GM15510 (cell line): ENCODE results near the gene PXK.

ENCODE experiments used
- POLR2A ChIP-seq: IDR thresholded peaks from 3 replicates; pipeline ENCODE4 v1.6.1; 2011; ENCODE audit warnings: borderline replicate concordance; ENCODE audit not compliant: insufficient read length; ENCODE audit errors: extremely low read depth

The PXK gene

DNA sequence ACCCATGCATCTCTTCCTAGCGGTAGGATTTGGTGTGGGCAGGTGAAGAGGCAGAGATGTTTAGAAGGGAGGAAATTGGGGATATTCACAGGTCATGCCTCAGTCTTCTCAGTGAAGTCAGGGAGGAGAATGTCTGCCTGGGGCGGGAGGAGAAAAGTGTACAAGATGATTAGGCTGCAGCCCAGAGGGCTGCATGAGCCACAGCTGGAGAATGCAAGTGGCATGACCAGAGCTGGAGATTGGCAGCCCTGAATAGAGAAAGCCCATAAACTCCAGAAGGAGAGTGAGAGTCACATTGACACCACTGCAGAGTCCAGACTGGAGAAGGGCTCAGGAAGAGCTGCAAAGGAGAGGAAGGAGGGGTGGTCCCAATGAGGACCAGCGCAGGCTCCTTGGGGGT, 78.3 kb downstream of the PXK start:
- no peak for TF ChIP-seq POLR2A

DNA sequence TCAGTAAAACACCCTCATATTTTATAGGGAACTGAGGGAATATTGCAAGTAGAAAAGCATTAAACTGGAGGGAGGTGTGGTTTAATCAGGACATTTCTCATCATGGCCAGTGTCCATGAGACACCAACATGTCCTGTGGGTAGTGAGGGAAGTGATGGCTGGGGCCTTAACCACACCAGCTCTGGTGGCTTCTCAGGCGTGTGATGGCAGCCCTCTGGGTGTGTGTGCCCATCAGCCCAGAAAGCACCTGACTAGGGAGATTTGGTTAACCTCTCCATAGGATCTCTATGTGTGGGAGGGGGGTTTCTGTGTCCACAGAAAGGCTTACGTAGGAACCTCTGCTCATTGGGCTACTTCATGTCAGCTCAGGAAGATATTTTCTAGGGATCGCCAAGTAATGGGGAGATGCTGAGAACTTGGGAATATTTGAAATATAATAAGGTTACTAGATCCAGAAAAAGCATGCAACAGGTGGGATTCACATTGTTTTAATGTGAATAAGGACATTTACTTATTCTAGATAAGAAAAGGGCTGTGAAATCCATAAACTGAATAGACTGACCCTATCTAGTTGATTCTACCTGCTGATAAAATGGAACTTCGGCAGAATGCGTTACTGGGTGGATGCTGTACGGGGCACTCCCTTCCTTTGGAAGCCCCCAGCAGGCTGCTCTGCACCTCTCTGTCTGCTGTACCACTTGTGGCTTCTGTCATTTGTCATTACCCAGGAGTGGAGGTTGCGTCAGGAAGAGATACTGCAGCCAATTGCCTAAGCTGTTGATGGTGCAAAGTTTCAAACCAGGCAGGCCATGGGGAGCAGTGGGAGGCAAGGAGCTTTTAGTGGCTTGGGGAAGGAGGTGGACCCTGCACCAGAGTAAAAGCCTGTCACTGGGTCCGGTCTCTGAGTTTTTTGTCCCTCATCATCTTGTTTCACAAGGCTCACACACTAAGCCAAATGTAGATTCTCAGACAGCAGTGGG, 79.4 kb downstream of the PXK start:
- no peak for TF ChIP-seq POLR2A

DNA sequence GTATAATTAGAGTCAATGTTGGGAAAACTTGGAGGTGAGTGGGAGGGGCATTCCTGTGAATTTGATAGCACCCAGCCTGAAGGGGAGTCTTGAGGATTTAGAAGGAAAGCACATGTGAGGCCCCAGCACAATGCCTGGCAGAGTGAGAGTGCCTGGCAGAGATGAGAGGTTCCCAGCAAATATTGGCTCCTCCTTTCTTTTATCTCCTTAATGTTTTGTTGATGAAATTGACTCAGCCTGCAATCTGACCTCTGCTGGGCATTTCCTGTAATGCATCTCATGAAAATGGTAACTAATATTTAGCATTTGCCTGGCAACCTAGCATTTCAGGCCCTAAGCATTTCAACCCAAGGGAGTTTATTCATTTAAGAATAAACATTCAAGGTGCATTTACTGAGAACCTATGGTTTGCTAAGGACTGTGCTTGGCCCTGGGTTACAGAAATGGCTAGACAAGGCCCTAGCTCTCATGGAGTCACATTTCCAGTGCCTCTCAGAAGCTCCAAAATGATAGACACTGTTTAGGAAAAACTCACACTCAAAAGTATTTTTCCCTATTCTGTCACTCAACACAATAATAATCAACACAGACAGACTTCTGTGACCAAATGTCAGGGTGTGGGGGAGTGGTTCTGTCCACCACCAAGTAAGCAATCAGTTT, 82.0 kb downstream of the PXK start:
- no peak for TF ChIP-seq POLR2A

DNA sequence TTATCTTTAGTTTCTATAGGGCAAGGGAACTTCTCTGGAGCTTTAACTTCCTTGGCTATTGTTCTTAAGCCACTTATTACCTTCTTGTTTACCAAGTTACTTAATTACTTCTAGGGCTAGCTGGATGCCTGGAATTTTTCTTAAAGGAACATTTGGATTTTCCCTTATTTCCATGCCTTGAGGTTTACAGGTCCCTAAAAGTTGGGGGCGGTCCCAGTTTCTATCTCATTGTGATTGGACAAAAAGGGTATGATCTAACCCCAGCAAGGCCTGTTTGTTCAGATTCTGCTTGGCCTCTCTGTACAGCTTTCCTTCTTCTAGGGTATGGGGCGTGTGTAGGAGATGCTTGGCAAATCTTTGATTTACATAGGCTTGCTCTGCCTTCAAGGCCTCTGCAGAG, 83.5 kb downstream of the PXK start:
- TF ChIP-seq POLR2A, result no peak

DNA sequence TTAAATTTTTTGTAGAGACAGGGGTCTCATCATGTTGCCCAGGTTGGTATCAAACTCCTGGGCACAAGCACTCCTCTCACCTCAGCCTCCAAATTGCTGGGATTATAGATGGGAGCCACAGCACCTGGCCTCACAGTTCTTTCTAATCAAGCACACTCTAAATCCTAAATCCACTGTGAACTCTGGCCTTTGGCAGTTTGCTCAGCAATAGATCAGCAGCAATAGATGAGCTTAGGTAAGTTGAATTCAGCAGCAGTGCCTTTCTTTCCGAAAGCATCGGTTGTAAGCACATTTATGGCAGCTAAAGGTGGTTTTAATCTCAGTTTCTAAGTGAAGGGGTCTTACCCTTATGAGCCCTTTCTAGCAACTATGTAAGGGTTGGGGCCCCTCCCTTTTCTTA, 84.4 kb downstream of the PXK start:
- TF ChIP-seq POLR2A, result no peak

DNA sequence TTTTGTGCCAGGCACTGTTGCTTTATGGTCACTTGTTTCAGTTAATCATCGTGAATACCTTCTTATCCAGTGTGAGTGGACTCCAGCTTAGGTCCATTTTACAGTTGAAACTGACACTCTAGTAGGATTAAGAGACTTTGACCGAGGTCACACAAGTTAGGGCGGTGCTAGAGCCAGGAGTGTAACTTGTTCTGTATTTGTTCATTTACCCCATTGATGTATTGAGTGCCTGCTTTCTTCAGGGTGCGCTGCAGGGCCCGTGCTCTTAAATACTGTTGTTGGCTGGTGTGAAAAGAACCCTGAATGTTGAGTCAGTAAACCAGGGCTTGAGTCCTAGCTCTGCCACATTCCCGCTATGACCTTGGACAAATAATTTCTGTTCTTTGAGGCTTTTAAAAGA, 85.5 kb downstream of the PXK start:
- TF ChIP-seq POLR2A, result no peak

DNA sequence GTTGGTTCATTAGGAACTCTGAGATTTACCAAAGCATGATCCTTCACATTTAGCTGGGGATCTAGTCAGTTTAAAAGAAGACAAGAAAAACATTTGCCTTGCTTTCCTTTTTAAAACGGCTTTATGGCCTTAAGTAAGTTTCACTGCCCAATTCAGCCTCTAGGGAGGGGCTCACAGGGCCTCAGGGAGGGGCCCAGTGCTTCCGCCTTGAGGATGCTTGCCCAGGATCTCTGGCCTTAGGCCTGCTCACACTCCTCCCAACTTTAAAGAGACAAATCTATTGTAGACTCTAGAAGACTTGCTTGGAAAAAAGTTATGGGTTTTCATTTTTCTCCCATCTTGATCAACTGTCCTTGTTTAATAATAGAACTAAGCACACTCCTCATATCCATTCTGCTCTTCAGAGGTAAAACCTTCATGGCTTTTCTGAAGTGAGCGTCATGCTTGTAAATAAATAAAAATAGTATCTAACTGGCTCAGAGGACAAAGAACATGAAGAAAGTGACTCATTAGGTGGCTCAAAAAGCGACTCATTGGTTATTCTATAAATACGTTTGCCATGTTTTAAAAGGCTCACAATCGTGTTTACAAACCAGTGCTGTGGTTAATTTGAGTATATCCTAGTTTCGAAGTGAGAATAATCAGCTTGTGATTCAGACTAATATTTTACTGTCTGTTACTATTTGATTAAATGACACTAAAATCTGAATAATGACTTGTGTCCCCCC, 87.3 kb downstream of the PXK start:
- no peak for TF ChIP-seq POLR2A

DNA sequence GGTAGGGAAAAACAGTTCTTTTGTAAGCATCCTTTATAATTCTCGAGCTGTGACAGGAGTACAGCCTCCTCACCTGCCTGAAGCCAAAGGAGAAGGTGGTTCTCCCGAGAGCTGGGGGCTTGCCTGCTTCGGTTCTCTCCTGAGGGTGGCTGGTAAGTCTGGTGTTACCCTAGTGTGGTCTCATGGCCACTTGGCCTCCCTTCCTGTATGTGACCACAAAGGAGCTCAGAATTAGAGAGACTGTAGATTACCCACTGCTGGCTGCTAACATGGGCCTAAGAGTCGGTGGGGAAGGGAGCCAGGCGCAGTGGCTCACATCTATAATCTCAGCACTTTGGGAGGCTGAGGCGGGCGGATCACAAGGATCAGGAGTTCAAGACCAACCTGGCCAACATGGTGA, 88.3 kb downstream of the PXK start:
- TF ChIP-seq POLR2A, result no peak

DNA sequence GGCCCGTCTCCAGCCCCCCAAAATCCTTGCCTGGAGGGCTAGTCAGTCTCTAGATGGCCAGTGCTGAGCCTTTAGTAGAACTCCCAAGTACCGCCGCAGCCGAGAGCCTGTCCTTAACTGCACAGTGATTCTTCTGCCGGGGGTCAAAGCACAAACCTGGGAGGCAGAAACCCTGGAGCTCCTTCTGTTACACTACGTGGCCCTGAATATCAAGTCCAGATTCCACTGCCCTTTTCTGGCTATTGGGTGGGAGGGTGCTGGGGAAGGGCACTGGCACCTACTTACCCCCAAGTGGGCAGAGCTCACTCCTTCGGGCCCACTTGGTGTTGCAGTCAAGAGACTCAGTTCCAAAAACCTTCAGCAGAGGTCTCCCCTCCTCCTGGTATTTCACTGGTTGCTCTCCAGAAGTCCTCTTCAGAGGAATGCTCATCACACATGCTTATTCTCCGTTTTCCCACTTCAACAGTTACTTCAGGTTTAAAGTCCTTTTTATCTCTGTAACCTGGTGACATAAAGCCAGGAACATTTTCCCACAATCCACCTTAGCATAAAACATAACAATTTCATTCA, 90.1 kb downstream of the PXK start:
- TF ChIP-seq POLR2A, result no peak

DNA sequence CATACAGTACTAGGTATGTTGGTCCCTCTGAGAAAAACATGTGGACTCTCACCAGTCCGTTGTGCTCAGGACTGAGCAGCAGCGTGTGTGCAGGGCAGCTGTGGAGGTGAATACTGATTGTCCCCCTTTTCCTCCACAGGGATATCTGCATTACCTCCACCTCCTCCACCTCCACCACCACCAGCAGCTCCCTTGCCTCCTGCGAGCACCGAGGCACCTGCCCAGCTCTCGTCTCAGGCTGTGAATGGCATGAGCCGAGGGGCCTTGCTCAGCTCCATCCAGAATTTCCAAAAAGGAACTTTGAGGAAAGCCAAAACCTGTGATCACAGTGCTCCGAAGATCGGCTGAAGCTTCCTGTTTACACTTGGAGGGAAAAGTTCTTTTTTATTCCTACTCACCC, 91.9 kb downstream of the PXK start:
- TF ChIP-seq POLR2A, result no peak

DNA sequence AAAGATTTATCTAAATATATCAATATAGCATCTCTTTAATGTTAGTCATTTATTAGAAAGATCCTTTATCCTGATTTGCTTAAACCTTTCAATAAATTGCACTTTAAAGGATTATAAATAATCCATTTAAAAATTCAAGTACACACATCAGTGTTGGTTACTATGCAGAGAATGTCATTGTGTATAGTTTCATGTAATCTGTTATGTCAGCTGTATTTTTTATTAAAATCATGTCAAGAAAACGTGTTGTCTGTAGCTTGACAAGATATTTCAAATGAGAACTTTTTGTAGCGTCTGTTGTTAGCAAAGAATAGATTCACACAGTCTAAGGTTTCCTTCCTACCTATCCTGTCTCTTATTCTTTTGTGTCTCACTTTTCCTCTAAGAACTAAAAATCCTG, 93.1 kb downstream of the PXK start:
- TF ChIP-seq POLR2A, result no peak

DNA sequence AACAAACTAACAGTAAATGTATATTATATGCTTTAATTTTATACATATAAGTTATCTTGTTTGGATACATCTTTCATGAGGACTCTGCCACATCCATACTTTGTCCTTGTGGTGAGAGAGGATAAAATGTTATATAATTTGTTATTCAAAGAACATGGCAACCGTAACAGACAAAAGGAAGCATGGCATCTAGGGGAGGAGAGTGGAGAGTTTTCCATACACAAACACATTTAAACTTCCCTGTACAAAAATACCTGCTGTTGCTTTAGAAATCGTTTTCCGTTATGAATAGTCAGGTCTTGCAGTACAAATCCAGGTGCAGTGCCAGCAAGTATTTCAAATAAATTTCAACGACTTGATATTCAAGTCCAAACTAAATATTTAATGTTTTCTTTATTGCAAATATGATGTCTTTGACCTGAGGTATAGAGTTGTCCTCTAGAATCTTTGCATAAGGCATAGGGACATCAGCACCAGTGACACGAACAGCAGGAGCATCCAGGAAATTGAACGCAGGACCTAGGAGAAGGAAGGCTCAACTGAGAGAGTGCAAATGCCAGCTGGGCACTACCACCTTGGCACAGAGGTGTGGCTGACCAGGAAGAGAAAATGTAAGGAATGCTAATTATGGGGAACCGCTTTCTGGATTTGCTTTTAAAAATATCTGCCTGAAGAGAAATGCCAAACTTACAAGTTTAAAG, 95.1 kb downstream of the PXK start:
- no peak for TF ChIP-seq POLR2A

DNA sequence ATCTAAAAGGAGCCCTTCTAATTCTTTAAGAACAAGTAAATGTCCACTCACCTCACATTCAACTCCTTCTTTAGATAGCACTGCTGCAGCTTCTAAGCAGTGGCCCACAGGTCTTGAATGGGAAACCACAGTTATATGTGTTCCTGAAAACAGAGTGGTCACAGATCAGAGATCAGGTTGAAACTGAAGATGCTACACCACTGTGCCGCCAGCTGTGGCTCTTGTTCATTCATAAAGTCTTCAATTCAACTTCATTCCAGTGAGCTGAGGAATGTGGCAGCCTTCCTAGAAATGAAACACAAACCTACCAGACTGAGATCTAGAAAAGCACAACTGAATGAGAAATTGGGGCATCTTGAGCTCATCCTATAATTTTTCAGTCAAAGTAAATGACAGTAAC, 97.0 kb downstream of the PXK start:
- TF ChIP-seq POLR2A, result no peak

DNA sequence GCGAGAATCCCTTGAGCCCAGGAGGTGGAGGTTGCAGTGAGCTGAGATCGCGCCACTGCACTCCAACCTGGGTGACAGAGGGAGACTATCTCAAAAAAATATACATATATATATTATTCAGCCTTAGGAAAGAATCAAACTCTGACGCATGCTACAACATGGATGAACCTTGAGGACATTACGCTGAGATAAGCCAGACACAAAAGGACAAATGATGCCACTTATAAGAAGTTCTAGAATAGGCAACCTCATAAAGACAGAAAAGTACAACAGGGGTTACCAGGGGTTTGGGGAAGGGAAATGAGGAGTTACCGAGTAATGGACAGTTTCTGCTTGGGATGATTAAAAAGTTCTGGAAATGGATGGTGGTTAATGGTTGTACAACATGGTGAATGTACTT, 100.2 kb downstream of the PXK start:
- TF ChIP-seq POLR2A, result no peak
